SK-N-SH (cell line): ENCODE data around the gene GJB1.

Source experiments
- EP300 ChIP-seq, 2 experiments: IDR thresholded peaks; 2 replicates each; pipeline versions ENCODE4 v1.4.0 to v1.6.1; 2012; ENCODE audit warnings: borderline replicate concordance in 1 of 2, low read depth in 1 of 2, low read length in 1 of 2
- EZH2phosphoT487 ChIP-seq: fragments of 200-600 bp; sonication (generic); IDR thresholded peaks from 2 replicates; pipeline ENCODE4 v1.6.1; 2017; ENCODE audit warnings: low read depth, mixed run types, mild to moderate bottlenecking, antibody characterized with exemption, moderate library complexity, borderline replicate concordance
- FOXM1 ChIP-seq: IDR thresholded peaks from 2 replicates; pipeline ENCODE4 v1.4.0; 2012; ENCODE audit warnings: low read depth, mild to moderate bottlenecking
- GABPA ChIP-seq: IDR thresholded peaks from 2 replicates; pipeline ENCODE4 v1.4.0; 2012; ENCODE audit warnings: low read depth, mild to moderate bottlenecking
- POLR2AphosphoS5 ChIP-seq: IDR thresholded peaks from 2 replicates; pipeline ENCODE4 v1.6.1; 2012; ENCODE audit warnings: low read depth, low read length
- RCOR1 ChIP-seq: fragments of 150-350 bp; IDR thresholded peaks from 2 replicates; pipeline ENCODE4 v1.6.1; 2017; ENCODE audit warnings: antibody characterized with exemption, low read length
- YY1 ChIP-seq: IDR thresholded peaks from 2 replicates; pipeline ENCODE4 v1.4.0; 2012; ENCODE audit warnings: low read depth, mild to moderate bottlenecking
- TF ChIP-seq, protein P1 (sequence below): IDR thresholded peaks from 2 replicates; pipeline ENCODE4 v1.6.1; 2012; ENCODE audit warnings: mild to moderate bottlenecking, low read depth, low read length, moderate library complexity
- TF ChIP-seq, protein P2 (sequence below): fragments of 200-600 bp; sonication (generic); IDR thresholded peaks from 2 replicates; pipeline ENCODE4 v1.6.1; 2017; ENCODE audit warnings: antibody characterized with exemption, mild to moderate bottlenecking, moderate library complexity
- TF ChIP-seq, protein P3 (sequence below): IDR thresholded peaks from 2 replicates; pipeline ENCODE4; 2012

DNA sequence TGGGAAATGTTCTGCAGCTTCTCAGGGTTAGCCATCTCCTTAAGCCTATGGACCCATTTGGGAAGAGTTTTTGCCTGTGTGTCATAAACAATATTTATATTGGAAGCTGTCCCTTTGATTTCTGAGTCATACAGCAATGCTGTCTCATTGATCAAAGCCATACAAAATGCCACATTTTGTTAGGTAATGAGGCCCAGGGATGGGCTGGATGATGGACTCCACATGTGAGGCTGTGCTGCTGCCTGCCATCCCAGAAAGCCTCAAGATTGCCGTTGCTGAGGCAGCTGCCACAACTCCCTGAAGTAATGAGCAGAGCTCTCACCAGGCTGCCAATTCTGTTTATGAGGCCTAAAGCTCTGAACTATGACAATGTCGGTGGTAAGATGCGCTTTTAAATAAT is 12.2 kb upstream of the GJB1 start:
- TF ChIP-seq, protein P1, sequence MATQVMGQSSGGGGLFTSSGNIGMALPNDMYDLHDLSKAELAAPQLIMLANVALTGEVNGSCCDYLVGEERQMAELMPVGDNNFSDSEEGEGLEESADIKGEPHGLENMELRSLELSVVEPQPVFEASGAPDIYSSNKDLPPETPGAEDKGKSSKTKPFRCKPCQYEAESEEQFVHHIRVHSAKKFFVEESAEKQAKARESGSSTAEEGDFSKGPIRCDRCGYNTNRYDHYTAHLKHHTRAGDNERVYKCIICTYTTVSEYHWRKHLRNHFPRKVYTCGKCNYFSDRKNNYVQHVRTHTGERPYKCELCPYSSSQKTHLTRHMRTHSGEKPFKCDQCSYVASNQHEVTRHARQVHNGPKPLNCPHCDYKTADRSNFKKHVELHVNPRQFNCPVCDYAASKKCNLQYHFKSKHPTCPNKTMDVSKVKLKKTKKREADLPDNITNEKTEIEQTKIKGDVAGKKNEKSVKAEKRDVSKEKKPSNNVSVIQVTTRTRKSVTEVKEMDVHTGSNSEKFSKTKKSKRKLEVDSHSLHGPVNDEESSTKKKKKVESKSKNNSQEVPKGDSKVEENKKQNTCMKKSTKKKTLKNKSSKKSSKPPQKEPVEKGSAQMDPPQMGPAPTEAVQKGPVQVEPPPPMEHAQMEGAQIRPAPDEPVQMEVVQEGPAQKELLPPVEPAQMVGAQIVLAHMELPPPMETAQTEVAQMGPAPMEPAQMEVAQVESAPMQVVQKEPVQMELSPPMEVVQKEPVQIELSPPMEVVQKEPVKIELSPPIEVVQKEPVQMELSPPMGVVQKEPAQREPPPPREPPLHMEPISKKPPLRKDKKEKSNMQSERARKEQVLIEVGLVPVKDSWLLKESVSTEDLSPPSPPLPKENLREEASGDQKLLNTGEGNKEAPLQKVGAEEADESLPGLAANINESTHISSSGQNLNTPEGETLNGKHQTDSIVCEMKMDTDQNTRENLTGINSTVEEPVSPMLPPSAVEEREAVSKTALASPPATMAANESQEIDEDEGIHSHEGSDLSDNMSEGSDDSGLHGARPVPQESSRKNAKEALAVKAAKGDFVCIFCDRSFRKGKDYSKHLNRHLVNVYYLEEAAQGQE: no peak
- TF ChIP-seq, protein P2, sequence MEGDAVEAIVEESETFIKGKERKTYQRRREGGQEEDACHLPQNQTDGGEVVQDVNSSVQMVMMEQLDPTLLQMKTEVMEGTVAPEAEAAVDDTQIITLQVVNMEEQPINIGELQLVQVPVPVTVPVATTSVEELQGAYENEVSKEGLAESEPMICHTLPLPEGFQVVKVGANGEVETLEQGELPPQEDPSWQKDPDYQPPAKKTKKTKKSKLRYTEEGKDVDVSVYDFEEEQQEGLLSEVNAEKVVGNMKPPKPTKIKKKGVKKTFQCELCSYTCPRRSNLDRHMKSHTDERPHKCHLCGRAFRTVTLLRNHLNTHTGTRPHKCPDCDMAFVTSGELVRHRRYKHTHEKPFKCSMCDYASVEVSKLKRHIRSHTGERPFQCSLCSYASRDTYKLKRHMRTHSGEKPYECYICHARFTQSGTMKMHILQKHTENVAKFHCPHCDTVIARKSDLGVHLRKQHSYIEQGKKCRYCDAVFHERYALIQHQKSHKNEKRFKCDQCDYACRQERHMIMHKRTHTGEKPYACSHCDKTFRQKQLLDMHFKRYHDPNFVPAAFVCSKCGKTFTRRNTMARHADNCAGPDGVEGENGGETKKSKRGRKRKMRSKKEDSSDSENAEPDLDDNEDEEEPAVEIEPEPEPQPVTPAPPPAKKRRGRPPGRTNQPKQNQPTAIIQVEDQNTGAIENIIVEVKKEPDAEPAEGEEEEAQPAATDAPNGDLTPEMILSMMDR: no peak
- TF ChIP-seq FOXM1 (no peak), EZH2phosphoT487 (no peak), RCOR1 (no peak), GABPA (no peak), POLR2AphosphoS5 (no peak), YY1 (no peak), EP300 (IDR thresholded peaks at IDR 0.05; ENCODE audit: borderline replicate concordance in 1 of 2, low read depth in 1 of 2, low read length in 1 of 2) (no peak)
- TF ChIP-seq, protein P3, sequence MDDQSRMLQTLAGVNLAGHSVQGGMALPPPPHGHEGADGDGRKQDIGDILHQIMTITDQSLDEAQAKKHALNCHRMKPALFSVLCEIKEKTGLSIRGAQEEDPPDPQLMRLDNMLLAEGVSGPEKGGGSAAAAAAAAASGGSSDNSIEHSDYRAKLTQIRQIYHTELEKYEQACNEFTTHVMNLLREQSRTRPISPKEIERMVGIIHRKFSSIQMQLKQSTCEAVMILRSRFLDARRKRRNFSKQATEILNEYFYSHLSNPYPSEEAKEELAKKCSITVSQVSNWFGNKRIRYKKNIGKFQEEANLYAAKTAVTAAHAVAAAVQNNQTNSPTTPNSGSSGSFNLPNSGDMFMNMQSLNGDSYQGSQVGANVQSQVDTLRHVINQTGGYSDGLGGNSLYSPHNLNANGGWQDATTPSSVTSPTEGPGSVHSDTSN: no peak
